ENCODE data around the gene SPDYE4.

DNA sequence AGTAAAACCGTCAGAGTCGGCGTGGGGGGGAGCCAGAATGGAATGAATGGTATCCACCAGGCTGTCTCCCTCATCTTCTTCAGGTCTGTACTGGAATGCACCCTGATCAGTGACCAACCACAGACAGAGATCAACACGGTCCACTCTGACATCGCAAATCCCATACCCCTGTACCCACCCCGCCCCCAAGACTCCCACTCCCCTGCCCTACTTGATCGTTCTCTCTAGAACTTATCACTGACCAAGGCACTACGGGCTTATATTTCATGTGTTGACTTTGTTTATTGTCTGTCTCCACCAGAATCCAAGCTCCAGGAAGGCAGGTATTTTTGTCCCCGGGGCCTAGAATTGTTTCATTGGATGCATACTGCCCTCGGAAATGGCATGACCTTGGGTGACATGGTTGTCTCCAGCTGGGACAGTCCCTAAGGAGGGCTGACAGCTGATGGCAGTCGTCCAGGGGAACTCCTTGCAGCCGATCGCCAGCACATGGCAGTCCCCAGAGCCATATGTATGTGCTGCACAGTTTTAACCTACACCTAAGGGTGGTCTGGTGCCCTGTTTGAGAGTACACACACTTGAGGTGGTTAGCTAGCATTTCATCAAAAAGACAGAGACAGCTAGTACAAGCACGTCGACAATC lies 41.3 kb upstream of the SPDYE4 start:
- TF ChIP-seq, protein P1, sequence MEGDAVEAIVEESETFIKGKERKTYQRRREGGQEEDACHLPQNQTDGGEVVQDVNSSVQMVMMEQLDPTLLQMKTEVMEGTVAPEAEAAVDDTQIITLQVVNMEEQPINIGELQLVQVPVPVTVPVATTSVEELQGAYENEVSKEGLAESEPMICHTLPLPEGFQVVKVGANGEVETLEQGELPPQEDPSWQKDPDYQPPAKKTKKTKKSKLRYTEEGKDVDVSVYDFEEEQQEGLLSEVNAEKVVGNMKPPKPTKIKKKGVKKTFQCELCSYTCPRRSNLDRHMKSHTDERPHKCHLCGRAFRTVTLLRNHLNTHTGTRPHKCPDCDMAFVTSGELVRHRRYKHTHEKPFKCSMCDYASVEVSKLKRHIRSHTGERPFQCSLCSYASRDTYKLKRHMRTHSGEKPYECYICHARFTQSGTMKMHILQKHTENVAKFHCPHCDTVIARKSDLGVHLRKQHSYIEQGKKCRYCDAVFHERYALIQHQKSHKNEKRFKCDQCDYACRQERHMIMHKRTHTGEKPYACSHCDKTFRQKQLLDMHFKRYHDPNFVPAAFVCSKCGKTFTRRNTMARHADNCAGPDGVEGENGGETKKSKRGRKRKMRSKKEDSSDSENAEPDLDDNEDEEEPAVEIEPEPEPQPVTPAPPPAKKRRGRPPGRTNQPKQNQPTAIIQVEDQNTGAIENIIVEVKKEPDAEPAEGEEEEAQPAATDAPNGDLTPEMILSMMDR (IDR thresholded peaks at IDR 0.05): no peak
- TF ChIP-seq POLR2A (IDR thresholded peaks at IDR 0.05): no peak
